Ramos (cell line): Measurements from ENCODE around the gene CHST8.

ENCODE experiments used
- in situ Hi-C: fragments of 300-500 bp; cut with MboI; formaldehyde crosslinking; loops from one replicate; pipeline ENCODE4 v1.14.3; 2022; ENCODE audit warnings: low sequenced_read_pairs; ENCODE audit not compliant: unreplicated experiment

The CHST8 gene

DNA sequence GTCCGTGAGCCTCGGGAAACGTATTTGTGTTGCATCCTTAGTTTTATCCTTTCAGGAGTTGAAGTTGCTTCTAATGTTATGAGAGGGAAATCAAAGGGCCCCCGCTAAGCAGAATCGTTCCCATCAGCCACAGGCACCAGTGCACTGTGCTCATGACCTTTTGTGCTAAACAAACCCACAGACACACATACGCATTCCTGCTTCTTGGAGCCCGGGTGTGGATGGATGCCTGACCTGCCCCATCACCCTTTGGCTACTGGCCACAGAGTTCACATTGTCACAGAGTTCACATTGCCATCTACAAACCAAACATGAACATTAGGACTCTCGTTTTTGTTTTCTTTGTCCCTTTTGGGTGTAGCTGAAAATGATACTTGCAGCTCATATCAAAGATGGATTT is 47.2 kb downstream of the CHST8 start:
- in situ Hi-C loops, result no loop called here

DNA sequence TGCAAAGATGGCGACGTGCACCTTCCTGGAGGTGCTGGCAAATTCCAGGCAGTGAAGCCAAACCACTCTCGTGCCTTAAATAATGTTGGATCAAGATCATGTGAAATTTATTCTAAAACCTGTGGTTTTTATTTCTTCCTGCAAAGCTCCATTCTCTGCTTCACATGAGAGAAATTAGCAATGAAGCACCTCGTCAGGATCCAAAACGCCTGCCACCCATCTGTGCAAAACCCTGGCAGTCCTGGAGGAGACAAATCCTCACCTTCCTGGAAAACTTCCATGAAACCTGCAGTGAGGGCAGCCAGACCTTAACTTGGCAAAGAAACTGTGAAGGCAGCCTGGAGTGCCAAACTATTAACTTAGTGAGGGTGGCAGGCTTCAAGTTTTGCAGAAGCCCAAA is 47.6 kb downstream of the CHST8 start:
- in situ Hi-C loops, result no loop called here

DNA sequence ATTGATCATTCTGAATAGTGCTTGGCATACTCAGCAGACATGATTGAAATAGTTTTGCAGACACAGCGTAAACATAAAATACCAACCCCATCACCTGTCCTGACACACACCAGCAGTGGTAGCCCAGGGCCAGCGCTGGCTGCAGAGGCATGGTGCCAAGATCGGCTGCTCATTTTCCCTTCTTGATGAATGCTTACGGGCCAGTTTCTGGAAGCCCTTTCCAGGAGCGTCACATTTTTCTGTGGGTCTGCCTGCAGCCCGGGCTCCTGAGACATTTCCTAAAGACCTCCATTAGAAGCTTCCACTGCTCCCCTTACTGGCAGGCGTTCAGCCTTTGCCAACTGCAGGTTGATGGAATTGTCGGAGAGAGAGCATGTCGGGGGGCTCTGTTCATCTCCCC is 48.6 kb downstream of the CHST8 start:
- in situ Hi-C loops, result no loop called here

DNA sequence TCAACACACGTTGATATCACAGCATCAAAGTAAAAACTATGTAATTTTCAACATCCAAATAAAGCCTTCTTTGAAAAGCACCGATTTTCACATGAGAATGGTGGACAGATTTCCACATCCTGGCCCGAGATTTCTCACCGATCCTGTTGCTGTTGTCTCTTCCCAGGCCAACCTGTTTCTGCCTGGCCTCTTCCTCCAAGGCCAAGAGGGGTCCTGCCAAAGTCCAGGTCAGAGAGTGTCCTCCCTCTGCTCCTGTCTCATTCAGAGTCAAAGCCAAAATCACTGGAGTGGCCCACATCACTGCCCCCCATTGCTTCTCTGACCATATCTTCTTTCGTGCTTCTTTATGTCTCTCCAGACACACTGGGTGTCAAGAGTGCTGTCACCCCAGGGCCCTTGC is 49.5 kb downstream of the CHST8 start:
- in situ Hi-C loops, result no loop called here

DNA sequence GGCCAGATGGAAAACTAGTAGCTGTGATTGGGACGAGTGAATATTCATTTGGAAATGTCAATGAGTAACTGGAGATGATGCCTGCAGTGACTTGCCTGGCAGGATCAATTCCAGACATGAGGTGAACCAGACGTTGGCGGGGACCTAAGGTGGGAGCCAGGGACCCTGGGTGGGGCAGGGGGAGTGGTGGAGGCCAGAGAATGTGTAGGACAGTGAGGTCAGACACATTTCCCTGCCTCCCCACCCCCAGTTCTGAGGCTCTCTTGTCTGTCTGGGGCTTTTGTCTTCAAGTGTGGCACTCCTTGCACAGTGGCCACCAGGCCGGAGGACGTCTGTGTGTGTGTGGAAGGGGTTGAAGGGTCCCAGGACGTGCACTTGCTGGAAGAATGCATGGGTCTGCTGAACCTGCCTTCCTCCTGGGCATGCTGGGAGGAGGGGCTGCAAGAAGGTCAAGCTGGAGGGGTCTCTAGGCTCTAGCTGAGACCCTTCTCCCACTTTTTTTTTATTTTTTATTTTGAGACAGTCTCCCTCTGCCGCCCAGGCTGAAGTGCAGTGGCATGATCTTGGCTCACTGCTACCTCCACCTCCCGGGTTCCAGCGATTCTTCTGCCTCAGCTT is 51.6 kb downstream of the CHST8 start:
- in situ Hi-C loops, result no loop called here

DNA sequence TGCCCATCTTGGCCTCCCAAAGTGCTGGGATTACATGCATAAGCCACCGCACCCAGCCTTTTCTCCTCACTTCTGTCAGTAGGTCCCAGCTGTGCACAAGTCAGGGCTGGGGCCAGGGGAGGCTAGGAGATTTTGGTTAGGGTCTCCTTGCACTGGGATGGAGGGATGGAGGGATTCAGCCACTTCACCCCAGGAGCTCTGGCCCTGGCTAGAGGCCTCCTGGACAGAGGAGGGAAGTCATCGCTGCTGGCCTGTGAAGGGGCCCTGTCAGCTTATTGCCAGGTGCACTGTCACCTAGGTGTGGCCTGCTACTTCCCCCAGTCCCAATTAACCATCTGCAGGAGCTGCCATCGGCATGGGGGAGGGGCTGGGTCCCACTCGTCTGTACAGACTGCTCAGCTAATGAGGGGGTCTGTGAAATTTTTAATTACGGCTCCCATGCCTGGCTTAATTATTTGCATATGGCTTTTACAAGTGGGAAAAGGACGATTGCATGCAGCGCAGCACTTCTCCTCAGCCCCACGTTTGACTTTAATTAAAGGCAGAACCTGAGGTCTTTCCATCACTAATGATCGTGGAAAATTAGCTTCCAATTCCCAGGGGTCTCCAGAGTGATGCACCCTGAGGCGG is 52.4 kb downstream of the CHST8 start:
- in situ Hi-C loops, result no loop called here

DNA sequence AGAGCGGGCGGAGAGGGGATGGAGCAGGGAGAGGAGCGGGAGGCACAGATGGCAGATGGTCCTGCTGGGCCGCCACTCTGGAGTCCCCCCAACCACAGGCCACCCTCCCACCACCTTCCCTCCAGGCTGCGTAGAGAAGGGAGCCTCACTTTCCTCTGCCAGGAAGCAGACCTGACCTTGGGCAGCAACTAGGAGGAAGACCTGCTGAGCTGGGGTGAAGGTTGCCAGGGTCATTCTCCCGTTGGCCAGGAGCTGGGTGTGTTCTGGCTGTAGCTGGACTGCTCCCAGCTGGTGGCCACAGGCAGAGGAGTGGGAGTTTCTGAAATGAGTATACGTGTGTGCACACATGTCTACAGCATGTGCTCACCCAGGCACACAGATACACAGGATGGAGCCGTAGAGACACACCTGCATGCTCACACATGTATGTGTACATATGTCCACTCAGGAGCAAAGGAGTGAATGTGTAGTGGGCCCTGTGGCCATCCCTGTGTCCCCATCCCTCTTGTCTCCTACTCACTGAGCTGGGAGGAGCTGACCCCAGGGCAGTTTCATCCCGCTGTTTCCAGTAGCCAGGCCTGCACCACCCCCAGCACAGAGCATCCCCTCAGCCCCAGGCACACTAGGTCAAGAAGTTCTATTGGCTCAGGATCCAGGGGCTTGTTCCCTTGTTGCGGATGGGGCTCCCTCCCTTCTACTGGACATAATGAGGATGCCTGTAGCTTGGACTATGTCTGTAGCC is 53.0 kb downstream of the CHST8 start:
- in situ Hi-C loops, result no loop called here

DNA sequence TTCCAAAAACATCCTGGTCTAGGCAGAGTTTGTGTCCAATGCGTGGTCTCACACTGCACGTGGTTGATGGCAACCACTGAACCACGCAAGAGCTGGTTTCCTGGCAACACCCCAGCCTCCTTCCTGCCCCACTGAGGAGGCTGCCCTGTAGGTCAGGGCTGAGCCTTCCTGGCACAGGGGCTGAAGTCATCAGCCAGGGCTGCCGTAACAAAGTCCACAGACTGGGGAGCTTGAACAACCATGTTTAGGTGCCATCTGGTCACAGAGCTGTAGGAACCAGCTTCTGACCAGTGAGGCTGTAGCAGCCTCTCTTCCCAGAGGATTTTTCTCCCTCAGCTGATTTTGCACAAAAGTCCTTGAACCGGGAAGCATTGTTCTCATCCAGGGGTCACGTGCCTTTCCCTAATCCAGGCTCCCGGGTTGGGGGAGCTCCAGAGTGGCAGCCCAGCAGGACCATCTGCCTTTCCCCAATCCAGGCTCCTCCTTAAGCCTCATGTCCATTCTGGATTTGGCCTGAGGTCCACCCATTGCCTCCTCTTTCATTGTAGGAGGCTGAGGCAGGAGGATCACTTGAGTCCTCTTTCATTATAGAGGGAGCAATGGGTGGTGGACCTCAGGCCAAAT is 53.9 kb downstream of the CHST8 start:
- in situ Hi-C loops, result no loop called here

DNA sequence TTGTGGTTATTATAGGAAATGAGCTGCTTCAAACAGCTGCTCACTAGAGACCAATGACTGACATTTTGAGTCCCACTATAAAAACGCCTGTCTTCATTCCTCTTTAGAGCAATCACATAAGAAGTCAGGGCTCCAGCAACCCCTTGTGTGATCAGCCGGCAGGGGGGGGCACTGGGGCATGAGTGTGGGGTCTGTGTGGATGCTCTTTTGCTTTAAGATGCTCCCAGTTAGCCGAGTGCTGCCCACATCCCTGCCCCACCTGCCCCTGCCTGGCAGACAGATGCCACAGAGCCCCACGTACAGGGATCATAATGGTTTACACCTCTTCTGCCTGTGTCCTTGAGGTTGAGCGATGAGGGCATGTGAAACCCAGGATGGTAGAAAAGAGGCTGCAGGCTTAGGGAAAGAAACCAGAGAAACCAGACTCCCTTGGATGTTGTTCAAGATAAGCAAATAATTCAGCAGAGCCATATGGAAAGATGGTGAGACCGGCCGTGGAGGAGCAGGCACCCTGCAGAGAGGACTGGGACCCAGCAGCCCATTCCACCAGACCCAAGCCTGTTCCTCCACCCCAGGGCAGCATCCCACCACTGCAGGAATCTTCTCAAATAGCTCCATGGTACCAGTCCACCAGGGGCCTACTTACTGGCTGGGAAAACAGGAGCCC is 55.4 kb downstream of the CHST8 start:
- in situ Hi-C loops, result no loop called here

DNA sequence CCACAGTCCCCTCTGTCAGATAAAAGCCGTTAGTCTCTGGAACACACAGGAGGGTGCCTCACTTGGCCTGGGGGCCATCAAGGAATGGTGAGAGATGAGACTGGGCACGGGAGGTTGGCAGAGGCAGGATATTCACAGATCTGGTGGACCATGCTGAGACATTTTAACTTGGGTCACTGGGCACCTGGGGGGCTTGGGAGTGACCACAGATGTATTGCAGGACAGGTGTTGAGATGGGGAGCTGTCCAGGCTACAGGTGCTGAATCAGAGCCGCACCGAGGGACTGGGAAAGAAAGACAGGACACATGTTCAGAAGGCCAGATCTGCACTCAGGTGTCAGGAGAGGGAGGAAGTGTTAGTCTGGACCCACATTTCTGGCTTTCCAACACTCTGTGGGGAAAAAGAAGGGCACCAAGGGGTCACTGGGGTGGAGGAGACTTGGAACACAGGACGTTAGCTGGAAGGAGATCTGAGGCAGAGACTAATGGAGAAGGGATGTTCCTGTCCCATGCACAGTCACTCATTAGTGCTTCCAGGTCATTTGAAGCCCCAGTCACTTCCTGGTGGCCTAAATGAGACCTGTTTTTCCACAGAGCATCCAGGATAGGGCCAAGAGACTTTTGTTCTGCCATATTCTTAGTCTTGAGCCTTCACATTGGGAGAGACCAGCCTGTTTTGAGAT is 56.1 kb downstream of the CHST8 start:
- in situ Hi-C loops, result no loop called here

DNA sequence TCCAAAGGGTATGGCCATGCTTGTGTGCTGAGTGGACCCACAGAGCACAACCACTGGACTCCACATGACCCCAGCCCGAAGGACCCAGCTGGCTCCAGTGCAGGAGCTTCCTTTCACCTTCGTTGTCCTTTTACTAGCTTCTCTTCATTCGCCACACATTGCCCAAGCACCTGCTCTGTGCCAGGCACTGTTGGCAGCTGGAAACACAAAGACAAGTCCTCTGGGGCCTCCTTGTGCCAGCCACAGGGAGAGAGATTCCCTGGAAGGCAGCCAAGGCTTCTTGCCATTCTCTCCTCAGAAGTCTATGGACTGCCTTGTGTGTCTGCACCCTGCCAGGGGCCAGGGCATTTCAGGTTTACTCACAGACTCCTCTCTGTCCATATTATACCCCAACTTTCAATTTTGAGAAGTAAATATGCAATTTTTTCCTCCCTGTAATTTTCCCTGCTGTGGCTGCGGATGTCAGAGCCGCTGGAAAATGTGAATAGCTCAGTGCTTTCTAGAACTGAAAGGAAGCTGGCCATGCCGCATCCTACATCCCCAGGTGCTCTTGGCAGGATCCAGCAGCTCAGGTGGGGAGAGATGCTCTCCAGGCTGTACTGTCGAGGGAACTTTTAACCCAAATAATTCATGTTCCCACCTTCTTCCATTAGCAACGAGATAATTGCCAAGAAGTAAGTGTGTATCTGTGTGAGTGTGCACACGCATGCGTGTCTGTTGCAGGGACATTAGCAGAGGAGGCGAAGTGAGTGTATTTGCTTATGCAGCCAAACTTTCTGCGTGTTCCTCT is 57.2 kb downstream of the CHST8 start:
- in situ Hi-C loops, result no loop called here

DNA sequence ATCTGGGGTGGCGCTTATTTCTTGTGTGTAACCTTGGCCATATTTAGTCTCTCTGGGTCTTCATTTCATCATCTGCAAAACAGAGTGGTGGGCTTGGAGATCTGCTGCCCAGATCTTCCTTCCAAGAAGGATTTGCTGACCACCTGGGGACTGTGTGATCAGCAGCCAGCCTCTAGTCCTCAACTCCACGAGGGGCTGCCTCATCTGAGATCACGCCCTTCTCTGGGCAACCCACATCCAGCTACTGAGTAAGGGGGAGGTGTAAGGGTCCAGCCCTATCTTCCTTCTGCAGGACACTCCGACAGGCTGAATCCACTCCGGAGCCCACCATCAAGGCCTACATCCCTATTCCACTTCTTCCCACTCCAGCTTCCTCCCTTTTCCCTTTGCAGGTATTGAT is 57.9 kb downstream of the CHST8 start:
- in situ Hi-C loops, result no loop called here

DNA sequence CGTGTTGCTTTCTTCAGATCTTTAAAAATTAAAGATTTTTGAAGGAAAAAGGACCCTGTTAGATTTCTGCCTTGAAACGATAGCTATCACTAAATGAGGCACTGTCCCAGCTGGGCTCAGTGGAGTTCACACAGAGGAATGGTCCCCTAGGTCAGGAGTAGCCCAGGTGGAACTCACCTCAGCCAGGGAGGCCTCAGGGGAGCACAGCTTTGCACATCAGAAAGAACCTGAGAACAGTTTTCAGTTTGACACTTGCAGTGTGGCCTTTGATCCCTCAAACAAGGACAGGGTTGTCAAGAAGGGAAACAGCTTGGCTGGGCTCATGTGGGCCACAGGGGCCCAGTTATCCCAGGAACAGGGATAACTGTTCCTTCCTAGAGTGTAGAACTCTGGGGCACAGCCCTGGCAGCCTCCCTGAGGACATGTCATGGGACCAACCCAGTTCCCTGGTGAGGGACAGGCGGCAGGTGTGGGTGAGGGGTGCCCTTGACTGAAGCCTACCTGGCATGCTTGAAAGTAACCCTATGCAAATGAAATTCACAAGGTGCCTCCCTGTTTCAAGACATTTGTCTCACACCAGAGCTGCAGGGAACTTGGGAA is 59.4 kb downstream of the CHST8 start:
- in situ Hi-C loops, result no loop called here

DNA sequence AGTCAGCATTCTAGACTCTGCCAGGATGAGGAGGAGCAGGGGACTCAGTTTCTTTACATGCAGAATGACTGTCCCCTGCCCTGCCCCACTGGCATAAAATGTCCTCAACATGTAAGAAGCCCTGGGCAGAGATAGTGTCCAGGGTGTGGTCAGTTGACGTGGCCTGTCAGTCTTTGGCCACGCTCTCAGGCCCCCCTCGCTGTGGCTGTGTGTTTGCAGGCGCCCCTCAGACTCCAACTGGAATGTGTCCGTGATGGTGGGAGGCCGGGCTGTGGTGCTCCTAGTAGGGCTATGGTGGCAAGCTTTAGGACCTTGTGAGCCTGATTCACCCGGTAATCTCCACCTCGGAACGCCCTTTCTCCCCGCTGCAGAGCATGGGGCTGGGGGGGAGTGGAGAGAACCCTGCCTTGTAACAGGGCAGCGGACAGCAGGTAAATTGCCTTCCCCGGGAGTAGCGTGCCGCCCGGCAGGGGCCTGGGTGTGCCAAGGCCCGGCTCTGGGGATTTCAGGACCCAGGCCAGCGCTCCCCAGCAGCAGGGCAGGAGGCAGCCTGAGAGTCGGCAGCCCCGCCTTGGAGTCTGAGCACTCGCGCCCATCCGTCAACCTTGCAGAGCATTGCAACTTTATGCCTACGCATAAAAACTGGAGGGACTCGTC is 62.3 kb downstream of the CHST8 start:
- in situ Hi-C loops, result no loop called here

DNA sequence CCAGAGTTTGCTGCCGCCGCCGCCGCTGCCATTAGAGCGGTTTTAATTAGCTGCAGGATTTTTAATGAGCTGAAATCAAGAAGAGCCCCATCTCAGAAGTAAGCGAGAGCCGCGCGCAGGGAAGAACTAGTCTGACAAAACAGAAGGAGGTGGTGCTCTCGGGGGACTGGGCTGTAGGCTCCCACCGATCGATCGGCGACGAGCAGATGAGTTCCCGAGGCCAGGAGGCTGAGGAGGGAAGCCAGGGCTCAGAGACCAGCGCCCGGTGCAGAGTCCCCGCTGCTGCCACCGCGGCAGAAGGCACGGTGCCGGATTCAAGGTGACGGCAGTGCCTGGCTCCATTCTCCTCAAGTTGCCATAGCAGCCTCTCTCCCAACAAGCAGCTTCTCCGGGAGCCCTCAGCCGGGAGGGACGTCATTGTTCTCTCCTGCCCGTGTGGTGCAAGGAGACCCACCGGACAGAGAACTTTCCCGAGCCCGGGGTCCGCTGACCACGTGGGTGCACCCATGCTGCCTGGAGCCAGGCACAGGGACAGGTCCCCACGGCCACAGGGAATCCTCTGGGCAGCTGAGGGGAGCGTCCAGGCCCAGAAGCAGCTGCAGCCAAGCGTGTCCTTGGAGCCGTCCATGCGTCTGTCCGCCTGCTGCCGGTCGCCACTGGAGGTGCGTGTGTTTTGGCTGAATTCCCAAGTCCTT is 62.9 kb downstream of the CHST8 start:
- in situ Hi-C loops, result no loop called here

DNA sequence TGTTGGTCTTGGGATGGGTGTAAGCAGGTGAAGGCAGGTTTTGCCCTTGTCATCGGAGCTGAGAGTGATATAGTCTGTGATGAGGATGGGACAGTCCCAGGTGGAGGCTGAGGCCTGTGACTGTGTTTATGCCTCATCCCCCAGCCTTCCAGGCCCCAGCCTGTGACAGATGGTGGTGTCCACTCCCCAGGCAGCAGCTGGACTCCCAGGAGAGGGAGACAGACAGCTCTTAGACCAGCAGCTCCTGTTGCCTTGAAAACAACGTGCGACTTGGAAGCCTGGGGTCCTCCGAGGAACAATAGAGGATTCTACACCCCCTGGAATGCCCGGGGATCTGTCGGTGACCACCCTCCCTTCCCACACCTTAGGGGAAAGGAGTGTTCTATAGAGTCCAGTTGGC is 63.8 kb downstream of the CHST8 start:
- in situ Hi-C loops, result no loop called here

DNA sequence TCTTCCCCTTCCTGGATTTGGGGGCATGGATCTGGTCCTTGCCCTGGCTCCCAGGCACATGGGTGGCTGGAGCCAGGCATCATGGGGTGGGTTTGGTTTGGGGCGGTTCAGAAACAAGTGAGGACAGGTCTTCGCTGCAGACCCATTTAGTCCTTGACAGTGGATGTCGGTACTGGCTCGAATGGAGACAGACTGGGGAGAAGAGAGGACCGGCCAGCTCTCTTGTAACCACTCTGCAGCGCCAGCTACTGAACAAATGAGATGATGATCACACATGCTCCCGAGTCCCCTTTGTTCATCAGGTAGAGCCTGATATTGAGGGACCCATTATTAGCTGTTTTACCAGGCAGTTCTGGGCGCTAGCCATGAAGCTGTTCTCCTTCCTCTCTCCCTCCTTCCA is 64.5 kb downstream of the CHST8 start:
- in situ Hi-C loops, result no loop called here
